RPMI7951 (cell line): ENCODE data around the gene ROR2. TPM values are rescaled to one million over a fixed set of nuclear protein-coding genes. Genes with fewer than 3 reads are reported as not detected.
A peak's percentile ranks its signal among the peaks of the same experiment; 100 is the strongest.

ENCODE experiments used
- DNase-seq: peaks from one replicate; pipeline ENCODE4 v3.0.0-alpha.2; 2012; ENCODE audit warnings: low read depth
- total RNA-seq: library from RNA; depleted of rRNA; stranded (reverse); fragments of >200 nt; shearing (Covaris generic); gene quantifications from 2 replicates; pipeline ENCODE4 v1.2.3, GENCODE V29; 2014

The ROR2 gene
- total RNA-seq, 1 experiment from 2014 or later = 0.12 TPM

DNA sequence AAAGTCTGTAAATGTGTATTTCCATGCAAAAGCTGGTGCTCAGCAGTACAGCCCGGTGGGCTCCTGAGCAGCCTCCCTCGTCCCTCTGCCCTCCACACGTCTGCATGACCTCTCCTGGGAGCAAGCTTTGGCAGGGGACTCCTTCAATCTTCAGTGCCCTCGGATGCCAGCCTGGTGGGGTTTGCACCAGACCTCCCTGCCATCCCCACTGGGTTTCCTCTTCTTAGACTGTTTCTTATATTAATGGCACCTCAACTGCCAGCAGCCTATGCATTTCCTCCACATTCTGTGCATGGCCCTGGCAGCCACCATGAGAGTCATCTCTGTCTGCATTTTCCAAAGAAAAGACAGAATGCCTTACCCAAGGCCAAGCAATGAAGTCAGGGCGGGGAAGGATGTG lies 108.4 kb downstream of the ROR2 start:
- DNase-seq = no peak

DNA sequence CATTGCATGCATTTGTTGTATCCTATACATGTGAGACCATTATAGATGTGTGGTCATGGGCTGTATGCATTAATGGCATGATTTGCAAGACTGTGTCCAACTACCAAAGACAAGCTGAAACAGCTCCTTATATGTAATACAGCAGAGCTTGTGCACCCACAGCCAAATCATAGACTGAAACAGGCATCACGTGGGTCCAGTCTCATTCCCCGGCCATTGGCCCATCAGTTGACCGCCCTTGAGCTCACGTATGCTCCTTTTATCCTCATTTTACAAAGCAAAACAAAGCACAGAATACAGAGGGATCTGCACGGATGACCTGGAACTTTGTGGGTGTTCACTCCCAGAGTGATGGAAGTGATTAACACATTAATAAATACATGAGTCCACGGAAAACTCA lies 109.1 kb downstream of the ROR2 start:
- DNase-seq = no peak

DNA sequence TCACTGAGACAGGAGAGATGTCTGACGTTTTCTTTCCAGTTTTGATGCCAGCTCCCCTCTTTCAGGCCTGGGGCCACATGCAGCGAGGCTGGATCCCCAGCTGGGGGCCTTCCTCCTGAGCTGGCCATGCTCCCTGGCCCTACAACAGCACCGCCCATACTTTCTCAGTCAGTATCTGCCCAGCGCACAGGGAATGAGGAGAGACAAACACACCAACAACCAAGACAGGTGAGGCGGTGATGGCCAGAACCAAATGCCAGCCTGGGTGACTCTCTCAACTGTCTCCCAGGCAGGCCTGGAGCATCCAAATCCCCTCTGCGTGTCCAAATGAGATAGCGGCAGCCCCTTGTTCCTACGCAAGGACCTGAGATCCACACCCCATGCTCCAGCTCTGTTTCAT lies 109.6 kb downstream of the ROR2 start:
- no peak for DNase-seq

DNA sequence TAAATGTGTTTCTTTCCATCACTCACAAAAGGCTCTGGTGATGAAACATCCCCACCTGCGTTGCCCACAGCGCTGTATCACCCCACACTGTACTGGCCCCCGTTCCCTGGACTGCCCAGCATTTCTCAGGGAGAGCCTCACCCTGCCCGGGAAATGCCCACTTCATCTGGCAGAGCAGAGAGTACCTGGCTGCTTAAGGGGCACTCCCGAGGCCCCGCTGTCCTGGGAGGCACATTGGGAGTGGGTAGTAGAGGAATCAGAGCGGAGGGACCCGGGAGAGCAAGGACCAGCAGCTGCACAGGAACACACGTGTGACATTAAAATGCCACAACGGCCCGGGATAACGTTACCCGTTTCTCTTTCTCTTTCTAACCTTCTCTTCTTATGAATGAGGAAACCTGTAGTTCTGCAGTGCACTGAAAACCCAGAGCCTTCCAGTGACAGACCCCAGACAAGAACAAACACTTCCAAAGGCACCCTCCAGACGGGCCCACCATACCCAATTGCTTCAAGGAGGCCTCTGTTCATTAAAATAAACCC lies 110.0 kb downstream of the ROR2 start:
- no peak for DNase-seq

DNA sequence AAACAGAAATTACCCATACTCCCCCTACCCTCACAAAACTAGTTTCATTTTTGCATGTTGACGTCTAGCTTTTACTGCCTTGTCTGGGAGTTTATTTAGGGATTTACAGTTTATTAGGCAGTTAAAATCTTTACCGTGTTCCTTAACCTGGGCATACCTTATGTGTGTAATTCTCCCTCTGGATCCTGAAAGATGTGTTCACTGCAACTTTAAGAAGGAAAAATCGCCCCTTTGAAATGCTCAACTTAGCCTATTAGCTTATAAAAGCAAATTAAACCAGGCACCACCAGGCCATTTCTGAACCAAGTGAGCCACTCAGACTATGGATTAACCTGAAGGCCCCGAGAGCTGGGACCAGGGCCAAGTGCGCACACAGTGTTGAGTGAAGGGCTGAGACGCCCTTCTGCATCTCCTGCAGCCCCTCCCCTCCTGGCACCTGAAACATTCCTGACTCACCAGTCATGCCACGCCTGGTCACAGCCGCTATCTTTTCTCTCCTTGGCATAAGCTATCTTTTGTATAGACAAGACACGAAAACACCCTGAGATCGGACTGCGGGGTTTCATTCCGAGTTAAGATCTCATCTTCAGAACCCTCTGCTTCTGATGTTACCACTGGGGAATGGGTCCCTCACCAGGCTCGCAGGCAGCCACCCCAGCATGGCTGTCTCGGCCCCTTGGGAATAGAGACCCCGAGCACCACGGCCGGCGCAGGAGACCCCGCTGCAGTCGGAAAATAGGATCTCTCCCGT lies 111.9 kb downstream of the ROR2 start:
- DNase-seq = no peak

DNA sequence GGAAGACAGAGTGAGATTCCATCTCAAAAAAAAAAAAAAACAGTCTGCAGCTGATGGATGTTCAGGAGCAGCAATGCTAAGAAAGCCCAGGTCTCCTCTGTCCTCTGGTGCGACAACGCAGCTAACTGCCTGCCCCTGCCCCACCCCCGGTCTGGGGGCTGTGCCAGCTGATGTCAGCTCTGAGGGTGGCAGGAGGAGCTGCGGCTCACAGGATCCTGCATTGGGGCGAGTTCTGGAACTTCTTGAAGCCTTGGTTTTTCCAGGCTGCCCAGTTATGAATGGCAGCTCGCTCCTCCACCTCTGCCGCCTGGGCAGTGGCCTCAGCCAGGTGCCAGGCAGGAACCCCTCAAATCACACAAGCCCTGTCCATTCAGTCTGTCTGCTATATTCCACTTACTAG lies 113.5 kb downstream of the ROR2 start:
- DNase-seq = no peak

DNA sequence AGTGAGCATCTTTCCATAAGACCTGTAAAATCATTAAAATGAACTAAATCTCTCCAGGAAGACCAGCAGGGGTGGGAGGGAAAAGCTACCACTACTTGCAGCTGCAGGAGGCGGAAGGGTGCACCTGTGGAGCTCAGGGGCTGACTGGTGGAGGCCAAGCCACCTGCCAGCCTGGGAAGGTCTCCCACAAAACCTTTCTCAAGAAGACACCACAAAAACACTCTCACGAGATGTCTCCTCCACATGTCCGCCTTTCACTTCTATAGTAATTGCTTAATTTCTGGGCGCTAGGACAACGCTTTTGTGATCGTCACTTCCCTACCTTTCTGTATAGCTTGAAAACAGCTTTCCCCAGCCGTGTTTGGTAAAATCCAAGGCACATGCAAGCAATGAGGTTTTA lies 114.4 kb downstream of the ROR2 start:
- DNase-seq = no peak

DNA sequence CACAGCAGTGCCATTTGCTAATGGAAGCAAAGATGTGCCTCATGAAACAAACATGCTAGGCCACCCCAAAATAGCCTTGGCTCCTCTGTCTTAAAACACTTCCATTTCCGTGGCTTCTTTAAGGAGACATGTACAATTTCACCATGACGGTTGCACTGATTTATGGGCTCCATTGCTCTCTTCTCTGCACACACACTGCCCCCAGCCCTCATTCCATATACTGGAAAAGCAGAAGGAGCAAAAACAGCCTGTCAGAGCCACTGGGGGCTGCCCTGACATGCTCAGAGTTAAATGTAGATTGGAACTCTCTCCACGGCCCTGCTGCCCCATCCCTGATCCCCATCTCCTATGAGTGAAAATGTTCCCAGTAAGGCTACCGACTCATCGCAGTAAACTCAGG lies 114.8 kb downstream of the ROR2 start:
- no peak for DNase-seq

DNA sequence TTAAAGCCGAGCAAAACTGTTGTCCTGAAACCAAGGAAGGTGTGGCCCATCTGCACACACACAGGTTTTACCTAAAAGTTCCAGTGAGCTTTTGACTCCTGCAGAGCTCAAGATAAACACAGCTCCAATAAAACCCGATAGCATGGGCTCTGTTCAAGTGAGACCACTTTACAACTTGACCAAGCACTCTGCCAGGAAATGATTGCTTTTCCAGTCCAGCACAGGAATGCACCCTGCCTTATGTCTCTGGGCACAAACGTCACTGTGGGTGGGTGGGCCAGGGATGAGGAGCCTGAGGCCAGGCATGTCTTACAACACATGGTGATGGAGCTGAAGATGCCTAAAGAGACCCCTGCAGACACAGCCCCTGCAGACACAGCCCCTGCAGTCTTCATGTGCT lies 115.3 kb downstream of the ROR2 start:
- DNase-seq = no peak

DNA sequence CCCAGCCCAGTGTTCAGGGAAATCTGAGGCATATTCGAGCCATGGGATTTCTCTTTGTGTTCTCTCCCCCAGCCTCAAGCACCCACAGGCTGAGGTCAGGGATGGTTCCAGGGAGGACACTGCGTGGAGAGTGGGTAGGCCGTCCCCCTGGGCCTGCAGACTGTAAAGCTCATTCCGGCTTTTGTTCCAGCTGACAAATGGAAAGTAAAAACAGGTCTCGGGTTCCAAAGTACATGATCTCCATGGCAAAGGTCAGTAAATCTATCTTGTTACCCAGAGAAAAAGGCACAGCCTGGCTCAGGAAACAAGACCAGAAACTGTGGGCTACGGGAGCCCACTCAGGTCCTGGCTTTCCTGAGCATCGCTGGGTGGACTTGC lies 116.2 kb downstream of the ROR2 start:
- DNase-seq = no peak

DNA sequence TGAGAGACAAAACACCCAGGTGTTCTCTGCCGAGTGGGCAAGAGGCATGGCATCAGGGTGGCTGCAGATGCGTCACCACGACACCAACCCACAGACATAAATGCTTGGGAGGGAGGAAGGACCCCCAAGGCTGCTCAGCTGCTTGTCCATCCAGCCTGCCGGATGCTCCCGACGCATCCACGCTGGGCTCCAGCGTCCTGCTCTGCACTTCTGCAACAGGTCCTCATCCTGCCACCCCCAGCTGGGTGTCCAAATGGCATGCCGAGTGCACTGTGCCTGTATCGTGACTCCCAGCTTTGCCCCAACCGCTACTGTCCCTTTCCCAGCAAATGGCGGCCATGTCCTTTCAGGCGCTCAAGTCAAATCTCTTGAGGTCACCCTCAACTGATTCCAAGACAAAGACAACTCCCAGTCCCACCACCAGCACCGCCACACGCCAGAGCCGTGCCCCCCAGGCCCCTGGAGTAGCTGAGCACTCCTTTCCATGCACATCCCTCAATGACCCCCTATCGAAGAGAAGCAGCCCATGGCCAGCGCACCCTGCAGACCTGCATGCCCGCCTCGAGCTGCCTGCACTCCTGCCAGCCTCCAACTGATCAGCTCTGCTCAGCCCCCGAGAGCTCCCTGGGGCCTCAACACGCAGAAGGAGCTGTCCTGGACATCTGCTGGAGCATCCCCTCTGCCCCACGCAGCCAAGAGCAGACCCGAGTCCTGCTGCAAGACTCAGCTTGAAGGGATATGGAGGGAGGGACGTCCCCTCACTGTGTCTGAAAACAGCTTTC lies 116.7 kb downstream of the ROR2 start:
- DNase-seq = no peak

DNA sequence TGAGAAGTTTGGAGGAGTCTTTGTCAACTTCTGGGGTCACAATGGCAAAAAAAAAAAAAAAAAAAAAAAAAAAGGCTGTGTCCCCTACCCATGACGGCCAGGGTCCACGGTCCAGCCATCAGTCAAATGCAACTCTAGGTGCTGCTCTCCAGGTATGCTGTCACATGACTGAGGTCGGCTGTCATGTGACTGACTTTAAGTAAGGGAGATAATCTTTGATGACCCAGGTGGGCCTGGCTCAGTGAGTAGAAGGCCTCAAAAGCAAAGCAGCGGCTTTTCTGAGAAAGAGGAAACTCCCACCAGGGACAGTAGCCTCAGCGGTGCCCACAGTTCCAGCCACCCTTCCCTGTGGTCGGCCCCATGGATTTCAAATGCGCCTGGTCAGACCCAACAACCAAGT lies 117.7 kb downstream of the ROR2 start:
- no peak for DNase-seq

DNA sequence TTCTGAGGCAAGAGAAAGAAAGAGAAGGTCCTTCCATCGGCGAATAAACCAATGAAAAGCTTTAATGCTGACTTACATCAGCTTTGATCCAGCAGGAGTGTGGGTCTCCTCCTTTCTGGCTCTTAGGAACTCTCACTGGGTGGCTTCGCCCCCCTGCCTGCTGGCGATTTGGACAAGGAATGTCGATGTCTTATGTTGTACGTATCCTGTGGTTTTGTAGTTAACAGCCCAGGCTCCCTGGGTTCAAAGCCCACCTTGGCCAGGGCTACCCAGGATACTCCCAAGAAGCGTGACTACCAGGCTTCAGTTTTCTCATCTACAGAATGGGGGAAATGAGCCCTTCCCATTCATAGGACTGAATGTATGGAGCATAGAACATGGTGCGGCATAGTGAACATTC lies 124.2 kb downstream of the ROR2 start:
- DNase-seq = no peak

DNA sequence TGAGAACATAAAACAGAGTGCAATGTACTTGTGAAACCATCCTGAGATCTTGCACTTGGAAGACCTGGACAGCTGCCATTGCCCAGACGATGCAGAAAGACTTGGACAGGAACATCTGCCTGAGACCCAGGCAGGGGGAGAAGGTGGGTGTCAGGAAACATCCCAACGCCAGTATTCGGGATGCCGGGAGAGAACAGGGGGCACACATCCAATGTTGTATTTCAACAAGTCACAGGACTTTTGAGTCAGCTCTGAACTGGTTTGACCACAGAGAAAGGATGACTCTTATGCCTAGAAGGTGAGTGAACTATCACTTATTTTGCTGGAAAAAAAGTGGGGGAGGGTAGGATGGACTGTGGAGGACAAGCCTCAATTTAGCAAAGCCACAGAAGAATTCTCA lies 124.6 kb downstream of the ROR2 start:
- DNase-seq = peak; percentile 32

DNA sequence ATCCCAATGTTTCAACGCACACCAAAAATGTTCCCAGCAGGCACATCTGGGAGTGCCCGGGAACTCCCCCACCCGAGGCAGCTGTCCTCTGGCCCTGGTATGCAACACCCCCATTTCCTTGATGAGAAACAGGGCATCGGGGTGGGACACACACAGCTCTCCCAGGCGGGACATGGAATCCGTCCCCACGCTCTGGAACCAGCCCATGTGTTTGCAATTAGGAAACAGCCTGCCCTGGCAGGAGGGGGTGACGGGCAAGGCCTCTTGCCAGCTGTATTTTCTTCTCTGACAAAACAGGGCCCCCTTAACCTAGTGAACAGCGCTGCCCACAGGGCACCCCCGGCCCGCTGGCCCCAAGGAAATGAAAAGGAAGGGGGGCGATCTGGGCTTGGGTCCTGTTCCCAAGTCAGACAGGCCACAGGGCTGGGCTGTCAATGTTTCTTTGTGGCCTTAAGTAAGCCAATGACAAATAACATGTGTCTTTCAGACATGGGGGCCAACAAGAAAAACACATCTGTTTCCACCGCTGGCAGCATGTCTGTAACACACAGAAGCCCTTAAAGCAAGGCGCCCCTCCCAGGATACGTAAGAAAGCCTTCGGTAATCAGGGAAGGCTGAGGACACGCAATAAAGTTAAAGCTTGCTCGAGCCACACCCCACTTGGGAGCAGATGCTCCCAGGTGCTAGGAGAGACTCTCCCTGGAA lies 125.3 kb downstream of the ROR2 start:
- peak; percentile 69 for DNase-seq

DNA sequence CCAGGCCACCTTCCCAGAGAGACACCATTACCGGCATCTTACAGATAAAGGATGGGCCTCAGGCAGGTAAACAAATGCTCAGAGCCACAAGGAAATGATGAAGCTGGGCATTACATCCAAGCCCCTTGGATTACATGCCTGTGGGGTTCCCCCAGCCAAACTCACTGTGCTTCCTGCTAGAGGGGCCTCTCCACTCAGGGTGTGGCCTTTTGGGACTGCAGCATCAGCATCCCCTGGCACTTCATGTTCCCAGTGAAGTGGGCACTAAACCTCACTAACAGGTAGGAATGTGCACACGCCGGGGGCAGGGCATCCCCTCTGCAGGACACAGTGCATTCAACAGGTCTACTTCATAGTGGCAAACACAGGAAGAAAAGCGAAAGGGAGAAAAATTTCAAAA lies 125.9 kb downstream of the ROR2 start:
- DNase-seq = no peak

DNA sequence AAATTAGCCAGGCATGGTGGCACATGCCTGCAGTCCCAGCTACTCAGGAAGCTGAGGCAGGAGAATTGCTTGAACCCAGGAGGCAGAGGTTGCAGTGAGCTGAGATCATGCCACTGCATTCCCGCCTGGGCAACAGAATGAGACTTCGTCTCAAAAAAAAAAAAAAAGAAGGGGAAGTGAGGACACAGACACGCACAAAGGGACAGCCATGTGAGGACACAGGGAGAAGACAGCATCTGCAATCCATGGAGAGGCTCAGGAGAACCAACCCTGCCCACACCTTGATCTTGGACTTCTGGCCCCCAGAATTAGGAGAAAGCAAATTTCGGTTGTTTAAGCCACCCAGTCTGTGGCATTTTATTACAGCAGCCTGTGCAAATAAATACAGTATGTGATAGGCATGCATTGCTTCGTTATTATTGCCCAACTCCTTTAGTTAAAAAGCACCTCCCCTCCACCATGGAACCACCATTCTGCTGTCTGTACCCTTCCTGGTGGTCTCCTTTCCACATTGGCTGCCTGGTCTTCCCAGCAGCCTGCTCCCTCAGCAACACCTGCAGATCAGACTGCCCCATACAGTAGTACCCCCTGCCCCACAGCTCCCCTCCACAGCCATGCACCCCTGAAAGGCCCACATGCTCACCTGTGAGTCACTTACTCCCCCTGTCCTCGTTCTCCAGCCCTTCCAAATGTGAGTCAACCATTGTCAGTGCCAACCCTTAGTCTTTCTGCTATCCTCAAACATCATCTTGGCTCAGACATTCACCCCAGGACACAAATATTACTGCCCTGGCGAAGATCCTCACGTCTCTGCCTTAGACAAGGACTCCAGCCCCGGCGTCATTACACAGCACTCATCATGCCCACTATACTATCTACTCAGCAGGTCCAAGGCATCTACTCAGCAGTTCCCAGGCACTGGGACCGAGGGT lies 128.8 kb downstream of the ROR2 start:
- DNase-seq = no peak

DNA sequence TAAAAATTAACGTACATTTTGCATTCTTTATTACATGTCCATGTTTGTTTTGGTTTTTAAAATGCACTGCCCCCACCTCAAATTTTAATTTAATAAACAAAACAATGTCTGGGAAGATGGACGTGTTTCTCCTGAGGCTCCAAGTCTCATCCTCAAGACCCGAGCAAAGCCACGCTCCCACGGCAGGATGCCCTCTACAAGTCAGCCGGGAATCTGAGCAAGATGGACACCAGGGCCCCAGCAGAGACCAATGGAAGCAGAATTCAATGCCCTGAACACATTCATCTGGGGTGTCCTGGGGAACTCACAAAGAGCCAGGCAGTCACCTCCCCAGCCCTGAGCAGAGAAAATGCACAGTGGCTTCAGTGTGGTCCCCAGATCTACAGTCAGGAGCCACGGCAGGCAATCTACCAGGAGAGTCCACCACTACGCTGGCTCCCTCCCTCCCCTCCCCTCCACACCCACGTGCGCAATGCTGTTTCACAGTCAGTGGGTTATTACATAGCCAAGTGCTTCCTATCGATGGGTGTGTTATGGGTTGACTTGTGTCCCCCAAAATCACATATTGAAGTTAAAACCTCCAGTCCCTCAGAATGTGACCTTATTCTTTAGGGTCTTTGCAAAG lies 129.8 kb downstream of the ROR2 start:
- DNase-seq = no peak

DNA sequence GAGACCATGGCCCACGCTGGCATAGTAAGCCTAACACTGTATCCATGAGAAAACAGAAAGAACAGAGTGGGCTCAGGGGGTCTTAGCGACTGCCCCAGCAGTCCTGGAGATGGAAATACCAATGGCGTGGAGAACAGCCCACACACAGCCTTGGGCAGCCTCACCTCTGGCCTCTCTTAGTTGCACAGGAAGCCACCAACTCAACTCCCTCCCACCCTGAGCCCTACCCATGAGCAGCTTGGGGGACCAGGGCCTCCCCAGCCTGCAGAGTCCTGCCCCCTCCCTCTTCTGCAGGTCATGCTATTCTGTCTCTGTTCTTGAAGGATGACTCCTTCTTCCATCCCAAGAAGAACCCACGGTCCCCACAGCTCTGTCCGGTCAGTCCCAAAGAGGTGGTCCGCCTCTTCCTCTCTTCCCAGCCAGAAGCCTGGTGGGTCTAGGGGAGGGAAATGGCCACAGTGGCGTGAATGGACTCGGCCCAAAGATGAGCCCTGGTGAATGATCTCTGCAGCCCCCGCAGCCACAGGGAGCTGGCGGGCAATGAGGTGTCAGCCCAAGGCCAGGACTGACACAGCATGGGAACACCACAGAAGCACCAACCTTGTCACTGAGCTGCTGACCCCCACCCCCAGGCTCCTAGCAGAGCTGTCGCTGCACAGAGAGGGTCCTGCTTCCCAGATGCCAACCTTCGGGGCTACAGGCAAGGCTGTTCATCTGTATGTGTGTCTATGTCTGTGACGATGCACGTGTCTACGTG lies 131.2 kb downstream of the ROR2 start:
- DNase-seq = no peak

DNA sequence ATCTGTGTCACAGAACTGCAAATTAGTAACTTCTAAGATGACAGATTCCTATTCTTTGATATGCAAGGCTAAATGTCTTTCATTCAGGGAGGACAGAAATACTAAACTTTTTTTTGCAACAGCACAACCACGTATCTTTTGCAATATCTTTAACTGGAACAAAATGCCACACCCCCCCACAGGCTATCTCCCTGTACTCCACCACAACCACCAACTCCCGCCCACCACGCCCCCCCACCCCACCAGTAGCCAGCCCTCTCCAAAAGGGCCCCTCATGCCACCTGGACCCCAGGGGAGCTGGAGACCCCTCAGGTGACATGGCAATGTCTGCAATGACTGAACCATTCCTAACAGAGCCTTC lies 131.8 kb downstream of the ROR2 start:
- no peak for DNase-seq
